HG02798 (cell line): ENCODE measurements around the gene TSPAN3.
A peak's percentile ranks its signal among the peaks of the same experiment; 100 is the strongest.

Experiments
- ATAC-seq: cut with Tn5 transposase; IDR thresholded peaks from one replicate; pipeline ENCODE4 v1.9.1; 2021; ENCODE audit warnings: mild to moderate bottlenecking; ENCODE audit not compliant: unreplicated experiment, poor library complexity

Gene TSPAN3

GRCh38 chr15:77070495-77071304 is at the start of gene TSPAN3:
TSPAN3 (minus strand) TSS chr15:77071109; CDS start chr15:77070954, 155 bp downstream.
- ATAC-seq, result peak; percentile 96

GRCh38 chr15:77120576-77120975 is 49.7 kb upstream of the TSPAN3 start:
- ATAC-seq, result no peak

GRCh38 chr15:77119446-77119845 is 48.5 kb upstream of the TSPAN3 start:
- no peak for ATAC-seq

- ATAC-seq, result no peak
Measured at GRCh38 chr15:77118882-77119321, 48.0 kb upstream of the TSPAN3 start.

- ATAC-seq, result no peak
Measured at GRCh38 chr15:77115179-77115578, 44.3 kb upstream of the TSPAN3 start.

GRCh38 chr15:77112838-77113504 is 42.1 kb upstream of the TSPAN3 start:
- no peak for ATAC-seq

GRCh38 chr15:77111789-77112188 is 40.9 kb upstream of the TSPAN3 start:
- ATAC-seq, result no peak

- ATAC-seq, result no peak
Measured at GRCh38 chr15:77107531-77108355, 36.8 kb upstream of the TSPAN3 start.

- ATAC-seq, result no peak
Measured at GRCh38 chr15:77107068-77107467, 36.2 kb upstream of the TSPAN3 start.

GRCh38 chr15:77104155-77104554 is 33.2 kb upstream of the TSPAN3 start:
- no peak for ATAC-seq

GRCh38 chr15:77099741-77100463 is 29.0 kb upstream of the TSPAN3 start:
- no peak for ATAC-seq

- ATAC-seq, result no peak
Measured at GRCh38 chr15:77098572-77098971, 27.7 kb upstream of the TSPAN3 start.

- no peak for ATAC-seq
Measured at GRCh38 chr15:77097921-77098320, 27.0 kb upstream of the TSPAN3 start.

GRCh38 chr15:77097248-77097721 is 26.4 kb upstream of the TSPAN3 start:
- no peak for ATAC-seq

GRCh38 chr15:77096541-77096940 is 25.6 kb upstream of the TSPAN3 start:
- no peak for ATAC-seq

GRCh38 chr15:77096138-77096537 is 25.2 kb upstream of the TSPAN3 start:
- no peak for ATAC-seq

- no peak for ATAC-seq
Measured at GRCh38 chr15:77094397-77095030, 23.6 kb upstream of the TSPAN3 start.

- no peak for ATAC-seq
Measured at GRCh38 chr15:77093436-77093835, 22.5 kb upstream of the TSPAN3 start.

- ATAC-seq, result no peak
Measured at GRCh38 chr15:77091097-77091496, 20.2 kb upstream of the TSPAN3 start.

GRCh38 chr15:77087213-77087612 is 16.3 kb upstream of the TSPAN3 start:
- ATAC-seq, result no peak
